Measurements from ENCODE around the gene TCEA2.
A peak's percentile ranks its signal among the peaks of the same experiment; 100 is the strongest.
"Not testable (repeated sequence)": the region's sequence is repeated elsewhere in the genome, so short reads cannot be mapped to it uniquely, and the experiment has no call there.

Gene TCEA2

GRCh38 chr20:64080013-64080812 is 17.2 kb downstream of the TCEA2 start, which contains the start of gene OPRL1:
Gene OPRL1, plus strand, starts transcription at chr20:64080082. Its CDS starts 12,639 bp downstream, at chr20:64092721.
- peak; percentile 42 to 45 for ATAC-seq

GRCh38 chr20:64080813-64081623 is 18.0 kb downstream of the TCEA2 start:
- ATAC-seq: no peak

GRCh38 chr20:64081624-64081964 is 18.6 kb downstream of the TCEA2 start:
- ATAC-seq: no peak

- no peak for ATAC-seq
Observed at GRCh38 chr20:64082126-64082731, 19.2 kb downstream of the TCEA2 start.

GRCh38 chr20:64082820-64083377 is 19.9 kb downstream of the TCEA2 start:
- ATAC-seq: no peak

GRCh38 chr20:64083378-64083803 is 20.4 kb downstream of the TCEA2 start:
- ATAC-seq: peak; percentile 50 to 54

GRCh38 chr20:64083804-64084684 is 21.0 kb downstream of the TCEA2 start, which contains the start of gene LKAAEAR1:
Gene LKAAEAR1, minus strand, starts transcription at chr20:64084398. Its CDS starts 179 bp downstream, at chr20:64084219.
- no peak for ATAC-seq

- no peak for ATAC-seq
Observed at GRCh38 chr20:64084685-64085152, 21.7 kb downstream of the TCEA2 start.

- ATAC-seq: no peak
Observed at GRCh38 chr20:64086801-64087200, 23.8 kb downstream of the TCEA2 start.

GRCh38 chr20:64087226-64087825 is 24.3 kb downstream of the TCEA2 start:
- ATAC-seq: not testable (repeated sequence)

- not testable (repeated sequence) for ATAC-seq
Observed at GRCh38 chr20:64088586-64088985, 25.6 kb downstream of the TCEA2 start.

GRCh38 chr20:64090165-64090564 is 27.2 kb downstream of the TCEA2 start:
- ATAC-seq: no peak

GRCh38 chr20:64091340-64091739 is 28.3 kb downstream of the TCEA2 start:
- ATAC-seq: no peak

GRCh38 chr20:64091770-64092169 is 28.8 kb downstream of the TCEA2 start:
- no peak for ATAC-seq

GRCh38 chr20:64092258-64093012 is 29.4 kb downstream of the TCEA2 start:
- no peak for ATAC-seq

- no peak for ATAC-seq
Observed at GRCh38 chr20:64093013-64093503, 30.1 kb downstream of the TCEA2 start.

GRCh38 chr20:64095455-64095854 is 32.5 kb downstream of the TCEA2 start:
- no peak for ATAC-seq

- peak in 1 of 2 donors; percentile 41 for ATAC-seq
Observed at GRCh38 chr20:64095927-64096326, 32.9 kb downstream of the TCEA2 start.

- no peak for ATAC-seq
Observed at GRCh38 chr20:64096535-64096934, 33.5 kb downstream of the TCEA2 start.

- no peak for ATAC-seq
Observed at GRCh38 chr20:64098471-64099013, 35.5 kb downstream of the TCEA2 start.

All from activated CD4-positive, CD25-positive, alpha-beta regulatory T cell treated with anti-CD3 and anti-CD28 coated beads, Interleukin-2, amount 50 U/mL, for 24 hours (primary cell).